NB4 (cell line): ENCODE results near the gene SLC22A13.

Source experiments
- DNase-seq: peaks from one replicate; pipeline ENCODE4 v3.0.0; 2010; ENCODE audit warnings: low read depth
- H3K4me3 ChIP-seq: one replicate; pipeline ENCODE4 v1.5.1; 2011; ENCODE audit warnings: mild to moderate bottlenecking, low read depth, low read length, moderate library complexity
- CTCF ChIP-seq: IDR thresholded peaks from one replicate; pipeline ENCODE4 v1.5.1; 2012; ENCODE audit warnings: low read depth, low read length
- MAX ChIP-seq: IDR thresholded peaks from 2 replicates; pipeline ENCODE4 v1.6.1; 2011; ENCODE audit warnings: low read depth, low read length
- MYC ChIP-seq: IDR thresholded peaks from 2 replicates; pipeline ENCODE4 v1.6.1; 2011; ENCODE audit warnings: low read depth, low read length
- POLR2A ChIP-seq: IDR thresholded peaks from 2 replicates; pipeline ENCODE4 v1.6.1; 2011; ENCODE audit warnings: mild to moderate bottlenecking; ENCODE audit not compliant: insufficient read length; ENCODE audit errors: extremely low read depth

Gene SLC22A13

DNA sequence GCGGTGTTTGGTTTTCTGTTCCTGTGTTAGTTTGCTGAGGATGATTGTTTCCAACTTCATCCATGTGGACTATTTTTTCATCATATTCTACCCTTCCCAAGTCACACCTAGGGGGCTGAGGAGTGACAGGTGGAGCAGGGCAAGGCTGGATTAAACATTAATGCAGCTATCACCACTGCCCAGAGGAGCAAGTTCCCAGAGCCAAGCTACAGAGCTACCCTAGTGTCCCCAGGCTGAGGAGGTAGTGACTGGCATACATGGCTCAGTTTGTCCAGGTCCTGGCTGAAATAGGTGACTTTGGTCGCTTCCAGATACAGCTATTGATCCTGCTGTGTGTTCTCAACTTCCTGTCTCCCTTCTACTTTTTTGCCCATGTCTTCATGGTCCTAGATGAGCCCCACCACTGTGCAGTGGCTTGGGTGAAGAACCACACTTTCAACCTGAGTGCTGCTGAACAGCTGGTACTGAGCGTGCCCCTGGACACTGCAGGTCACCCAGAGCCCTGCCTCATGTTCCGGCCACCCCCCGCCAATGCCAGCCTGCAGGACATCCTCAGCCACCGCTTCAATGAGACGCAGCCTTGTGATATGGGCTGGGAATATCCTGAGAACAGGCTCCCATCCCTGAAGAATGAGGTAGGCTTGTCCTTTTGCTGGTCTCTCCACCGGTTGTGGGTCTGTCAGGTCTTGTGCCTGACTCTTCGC lies at the start of gene SLC22A13:
Gene SLC22A13, plus strand, starts transcription at position 209 of the 704 bp plus-strand sequence. Its CDS starts 49 bp downstream, at position 258.
- TF ChIP-seq CTCF = no peak
- TF ChIP-seq MAX = no peak
- TF ChIP-seq MYC = no peak
- no peak for TF ChIP-seq POLR2A
- no peak for DNase-seq

GRCh38 chr3:38219609-38220197 lies 45.9 kb upstream of the SLC22A13 start:
- no peak for DNase-seq
- TF ChIP-seq POLR2A (no peak), MYC (no peak), CTCF (no peak), MAX (no peak)
- H3K4me3 ChIP-seq = no peak overlapping the region

More for the DNA sequence above, at the start of gene SLC22A13:
- H3K4me3 ChIP-seq = no peak within 1 kb of the TSS

DNA sequence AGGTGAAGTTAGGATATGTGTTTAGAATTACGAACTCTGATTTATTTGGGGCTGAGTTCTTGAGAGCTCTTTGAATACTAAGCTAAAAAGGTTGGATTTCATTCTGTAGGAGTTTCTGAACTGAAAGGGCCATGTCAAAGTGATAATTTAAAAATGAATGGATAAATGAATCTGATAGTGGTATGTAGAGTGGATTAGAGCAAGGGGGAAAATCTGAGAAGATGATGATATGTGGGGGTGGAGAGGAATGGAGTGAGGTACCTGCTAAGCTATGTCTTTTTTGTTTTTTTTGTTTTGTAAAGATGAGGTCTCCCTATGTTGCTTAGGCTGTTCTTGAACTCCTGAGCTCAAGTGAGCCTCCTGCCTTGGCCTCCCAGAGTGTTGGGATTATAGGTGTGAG lies 44.6 kb upstream of the SLC22A13 start:
- H3K4me3 ChIP-seq = no peak overlapping the region
- TF ChIP-seq MYC (no peak), CTCF (no peak), MAX (no peak), POLR2A (no peak)
- no peak for DNase-seq

DNA sequence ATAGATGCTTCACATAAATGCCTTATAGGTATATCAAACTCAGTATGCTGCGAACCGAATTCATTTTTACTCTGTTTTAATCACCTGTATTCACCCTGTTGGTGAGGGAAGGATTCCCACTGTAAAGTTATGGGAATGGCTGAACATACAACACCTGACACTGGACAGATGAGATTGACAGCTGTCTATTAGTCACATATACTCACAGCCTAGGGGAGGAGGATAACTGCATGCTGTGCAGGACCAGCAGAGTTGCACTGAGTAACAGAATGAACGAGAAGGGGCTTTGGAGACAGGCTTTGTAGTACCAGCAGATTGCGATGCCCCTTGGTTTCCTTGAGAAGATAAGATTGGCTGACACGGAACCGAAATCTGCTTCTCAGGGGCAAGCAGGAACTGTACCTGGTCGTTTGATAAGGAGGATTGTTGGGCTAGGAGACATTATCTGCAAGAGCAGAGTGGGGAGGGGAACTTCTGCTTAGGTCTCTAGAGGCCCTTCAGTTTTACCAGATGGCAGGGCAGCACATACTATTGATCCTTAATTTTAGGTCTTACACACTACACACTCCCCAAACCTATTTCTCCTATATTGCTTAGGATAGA lies 43.5 kb upstream of the SLC22A13 start:
- H3K4me3 ChIP-seq = no peak overlapping the region
- TF ChIP-seq POLR2A = no peak
- TF ChIP-seq CTCF = no peak
- TF ChIP-seq MAX = no peak
- no peak for DNase-seq

- H3K4me3 ChIP-seq = no peak overlapping the region
- DNase-seq = no peak
- TF ChIP-seq MAX (no peak), CTCF (no peak), MYC (no peak), POLR2A (no peak)
These were observed 41.3 kb upstream of the SLC22A13 start for GRCh38 chr3:38224357-38224756.
